ENCODE results near the gene B3GALT2.

GRCh38 chr1:193219391-193219790 lies 33.0 kb upstream of the B3GALT2 start:
- no peak for TF ChIP-seq EZH2phosphoT487 (IDR thresholded peaks at IDR 0.05; ENCODE audit: insufficient read depth, low read depth)
- TF ChIP-seq EZH2 (IDR thresholded peaks at IDR 0.05; ENCODE audit: insufficient read depth, poor library complexity, severe bottlenecking) = no peak

Measured in GM23248 (cell line).